ENCODE results near the gene TMEM186. TPM values are rescaled to one million over a fixed set of nuclear protein-coding genes. Genes with fewer than 3 reads are reported as not detected.
"Not testable (repeated sequence)": the region's sequence is repeated elsewhere in the genome, so short reads cannot be mapped to it uniquely, and the experiment has no call there.

The TMEM186 gene
- 16.9 and 19.0 TPM in 2 replicates for total RNA-seq

DNA sequence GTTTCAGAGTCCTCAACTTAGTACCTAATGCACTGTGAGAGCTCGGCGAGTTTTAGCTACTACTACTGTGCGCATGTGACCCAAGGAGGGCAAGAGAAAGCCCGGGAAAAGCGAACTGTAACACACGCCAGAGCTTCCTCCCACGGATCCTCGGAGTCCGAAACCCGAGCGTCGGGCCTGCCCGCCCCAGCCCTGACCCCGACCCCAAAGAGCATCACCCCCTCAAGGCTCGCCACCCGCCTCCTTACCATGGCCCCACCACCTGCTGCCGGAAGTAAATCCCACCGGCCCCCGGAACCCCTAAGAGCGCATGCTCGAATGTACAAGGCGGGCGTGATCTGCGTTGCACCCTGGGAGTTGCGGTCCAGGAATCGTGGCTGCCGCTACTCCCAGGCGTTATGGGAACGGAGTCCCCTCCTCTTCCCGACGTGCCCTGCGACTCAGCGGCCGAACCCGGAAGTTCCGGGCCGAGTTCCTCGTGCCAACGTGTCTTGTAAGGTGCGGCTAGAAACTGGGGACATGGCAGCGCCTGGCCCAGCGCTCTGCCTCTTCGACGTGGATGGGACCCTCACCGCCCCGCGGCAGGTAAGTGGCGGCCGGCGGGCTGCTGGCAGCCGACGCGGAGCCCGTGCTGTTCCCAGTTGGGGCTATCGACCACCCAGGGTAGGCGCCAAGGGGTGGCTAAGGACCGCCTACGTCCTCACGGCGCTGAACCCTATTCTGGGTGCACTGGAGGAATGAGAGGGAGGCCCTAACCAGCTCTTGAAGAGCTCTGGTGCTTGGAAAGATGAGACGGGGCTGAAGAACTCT lies at the start of gene TMEM186, which contains the start of gene PMM2:
TSS of gene TMEM186 (minus strand) at position 276 of the 810 bp plus-strand sequence. CDS start at position 251, 25 bp downstream.
TSS of gene PMM2 (plus strand) at position 476 of the 810 bp plus-strand sequence. CDS start at position 520, 44 bp downstream.
- Mint-ChIP-seq H3K27ac (peak within 1 kb of the TSS; percentile 82), H3K4me3 (peak within 1 kb of the TSS; percentile 96), H3K4me1 (ENCODE audit: low read depth) (peaks cover 42% of the 10 kb centered on the region), H3K27me3 (ENCODE audit: insufficient read depth) (no peaks in the 10 kb centered on the region), H3K9me3 (no peaks in the 10 kb centered on the region), H3K36me3 (ENCODE audit: low read depth) (peaks cover 22% of the 10 kb centered on the region)
- intact Hi-C loops (cut with micrococcal nuclease), result loop anchor here (1.0 to 10.0 kb wide), 12 partner anchors 19 to 1945 kb away; partner anchors contain the start of genes ABAT, HAPSTR1, METTL22 and NUBP1
- peak; percentile 95 for DNase-seq (ENCODE audit: low spot score)

DNA sequence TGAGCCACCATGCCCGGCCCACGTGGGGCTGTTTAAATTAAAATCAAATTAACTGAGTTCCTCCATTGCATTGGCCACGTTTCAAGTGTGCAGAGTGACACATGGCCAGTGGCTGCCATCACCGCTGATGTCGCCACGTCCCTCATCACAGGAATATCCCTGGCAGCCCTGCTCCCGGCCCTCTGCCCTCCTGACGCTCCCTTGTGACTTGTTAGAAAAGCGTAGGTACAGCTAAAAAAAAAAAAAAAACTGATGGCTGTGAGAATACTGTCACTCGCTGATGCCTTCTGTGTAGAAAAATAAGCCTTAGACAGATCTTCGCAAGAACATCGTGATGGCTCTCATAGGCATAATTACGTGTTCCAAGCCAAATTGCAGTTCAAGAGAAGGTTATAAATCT lies 49.7 kb upstream of the TMEM186 start:
- intact Hi-C loops (cut with micrococcal nuclease), result no loop called here
- peaks cover 19% of the 10 kb centered on the region for H3K36me3 Mint-ChIP-seq (ENCODE audit: low read depth)
- no peak overlapping the region for H3K27ac Mint-ChIP-seq
- H3K4me3 Mint-ChIP-seq, result no peak overlapping the region
- H3K4me1 Mint-ChIP-seq (ENCODE audit: low read depth), result peaks cover 18% of the 10 kb centered on the region
- DNase-seq (ENCODE audit: low spot score), result no peak
- H3K27me3 Mint-ChIP-seq (ENCODE audit: insufficient read depth), result no peaks in the 10 kb centered on the region
- H3K9me3 Mint-ChIP-seq, result no peaks in the 10 kb centered on the region

GRCh38 chr16:8846401-8846932 lies 49.0 kb upstream of the TMEM186 start:
- no peak overlapping the region for H3K4me3 Mint-ChIP-seq
- intact Hi-C loops (cut with micrococcal nuclease), result no loop called here
- peaks cover 17% of the 10 kb centered on the region for H3K4me1 Mint-ChIP-seq (ENCODE audit: low read depth)
- H3K36me3 Mint-ChIP-seq (ENCODE audit: low read depth), result peaks cover 16% of the 10 kb centered on the region
- no peak for DNase-seq (ENCODE audit: low spot score)
- no peak overlapping the region for H3K27ac Mint-ChIP-seq
- H3K9me3 Mint-ChIP-seq, result no peaks in the 10 kb centered on the region
- no peaks in the 10 kb centered on the region for H3K27me3 Mint-ChIP-seq (ENCODE audit: insufficient read depth)

- no peaks in the 10 kb centered on the region for H3K9me3 Mint-ChIP-seq
- no peak overlapping the region for H3K4me3 Mint-ChIP-seq
- no peak overlapping the region for H3K27ac Mint-ChIP-seq
- no peaks in the 10 kb centered on the region for H3K27me3 Mint-ChIP-seq (ENCODE audit: insufficient read depth)
- peaks cover 12% of the 10 kb centered on the region for H3K4me1 Mint-ChIP-seq (ENCODE audit: low read depth)
- intact Hi-C loops (cut with micrococcal nuclease), result no loop called here
- H3K36me3 Mint-ChIP-seq (ENCODE audit: low read depth), result peaks cover 13% of the 10 kb centered on the region
- DNase-seq (ENCODE audit: low spot score), result no peak
Measured at GRCh38 chr16:8845699-8846298, 48.4 kb upstream of the TMEM186 start.

DNA sequence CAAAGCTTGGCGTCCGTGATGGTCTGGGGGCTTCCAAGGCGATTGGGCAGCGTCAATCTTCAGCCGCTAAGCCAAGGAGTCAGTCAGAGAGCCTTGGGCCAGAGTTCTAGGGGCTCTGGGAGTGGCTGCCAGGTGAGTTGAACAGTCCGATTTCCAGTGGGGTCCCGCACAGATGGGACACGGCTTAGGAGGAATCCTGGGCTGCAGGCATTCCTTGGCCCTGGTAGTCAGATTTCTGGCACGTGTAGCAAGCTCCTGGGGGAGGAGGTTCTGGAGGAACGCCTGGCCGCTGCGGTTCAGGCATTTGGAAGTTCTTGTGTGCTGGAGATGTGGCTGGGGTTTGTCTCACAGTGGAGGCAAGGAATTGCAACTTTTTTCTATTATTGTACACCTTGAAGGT lies 45.9 kb upstream of the TMEM186 start:
- H3K27me3 Mint-ChIP-seq (ENCODE audit: insufficient read depth); H3K27ac Mint-ChIP-seq; DNase-seq (ENCODE audit: low spot score); H3K36me3 Mint-ChIP-seq (ENCODE audit: low read depth); H3K9me3 Mint-ChIP-seq; H3K4me3 Mint-ChIP-seq; H3K4me1 Mint-ChIP-seq (ENCODE audit: low read depth); intact Hi-C loops (cut with micrococcal nuclease): not testable (repeated sequence)

- DNase-seq (ENCODE audit: low spot score); H3K4me3 Mint-ChIP-seq; H3K9me3 Mint-ChIP-seq; H3K36me3 Mint-ChIP-seq (ENCODE audit: low read depth); H3K27me3 Mint-ChIP-seq (ENCODE audit: insufficient read depth); intact Hi-C loops (cut with micrococcal nuclease); H3K27ac Mint-ChIP-seq; H3K4me1 Mint-ChIP-seq (ENCODE audit: low read depth): not testable (repeated sequence)
Measured at GRCh38 chr16:8842016-8842415, 44.6 kb upstream of the TMEM186 start.

GRCh38 chr16:8837594-8837993 lies 40.2 kb upstream of the TMEM186 start:
- H3K9me3 Mint-ChIP-seq; intact Hi-C loops (cut with micrococcal nuclease); H3K4me3 Mint-ChIP-seq; H3K4me1 Mint-ChIP-seq (ENCODE audit: low read depth); H3K27ac Mint-ChIP-seq; H3K36me3 Mint-ChIP-seq (ENCODE audit: low read depth); DNase-seq (ENCODE audit: low spot score); H3K27me3 Mint-ChIP-seq (ENCODE audit: insufficient read depth): not testable (repeated sequence)

GRCh38 chr16:8836797-8837196 lies 39.4 kb upstream of the TMEM186 start:
- DNase-seq (ENCODE audit: low spot score); H3K36me3 Mint-ChIP-seq (ENCODE audit: low read depth); H3K9me3 Mint-ChIP-seq; intact Hi-C loops (cut with micrococcal nuclease); H3K4me1 Mint-ChIP-seq (ENCODE audit: low read depth); H3K27ac Mint-ChIP-seq; H3K4me3 Mint-ChIP-seq; H3K27me3 Mint-ChIP-seq (ENCODE audit: insufficient read depth): not testable (repeated sequence)

DNA sequence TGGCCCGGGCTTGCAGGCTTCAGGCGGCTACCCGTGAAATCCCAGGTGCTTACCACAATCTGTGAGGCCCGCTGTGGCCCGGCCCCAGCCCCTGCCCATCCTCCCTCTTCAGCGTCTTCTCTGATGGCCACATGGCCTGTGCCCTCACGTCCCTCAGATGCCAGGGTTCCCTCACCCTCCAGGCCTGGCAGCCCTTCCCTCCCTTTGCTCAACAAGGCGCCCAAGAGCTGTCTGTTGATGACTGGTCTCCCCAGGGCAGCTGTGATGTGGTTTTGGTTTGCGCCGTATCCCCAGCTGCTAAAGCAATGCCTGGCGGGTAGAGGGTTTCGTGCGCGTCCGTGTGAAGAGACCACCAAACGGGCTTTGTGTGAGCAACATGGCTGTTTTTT lies 35.3 kb upstream of the TMEM186 start:
- Mint-ChIP-seq H3K9me3 (no peaks in the 10 kb centered on the region), H3K4me1 (ENCODE audit: low read depth) (no peaks in the 10 kb centered on the region), H3K27me3 (ENCODE audit: insufficient read depth) (no peaks in the 10 kb centered on the region), H3K27ac (no peak overlapping the region), H3K4me3 (no peak overlapping the region), H3K36me3 (ENCODE audit: low read depth) (peaks cover 30% of the 10 kb centered on the region)
- intact Hi-C loops (cut with micrococcal nuclease), result no loop called here
- DNase-seq (ENCODE audit: low spot score), result no peak

DNA sequence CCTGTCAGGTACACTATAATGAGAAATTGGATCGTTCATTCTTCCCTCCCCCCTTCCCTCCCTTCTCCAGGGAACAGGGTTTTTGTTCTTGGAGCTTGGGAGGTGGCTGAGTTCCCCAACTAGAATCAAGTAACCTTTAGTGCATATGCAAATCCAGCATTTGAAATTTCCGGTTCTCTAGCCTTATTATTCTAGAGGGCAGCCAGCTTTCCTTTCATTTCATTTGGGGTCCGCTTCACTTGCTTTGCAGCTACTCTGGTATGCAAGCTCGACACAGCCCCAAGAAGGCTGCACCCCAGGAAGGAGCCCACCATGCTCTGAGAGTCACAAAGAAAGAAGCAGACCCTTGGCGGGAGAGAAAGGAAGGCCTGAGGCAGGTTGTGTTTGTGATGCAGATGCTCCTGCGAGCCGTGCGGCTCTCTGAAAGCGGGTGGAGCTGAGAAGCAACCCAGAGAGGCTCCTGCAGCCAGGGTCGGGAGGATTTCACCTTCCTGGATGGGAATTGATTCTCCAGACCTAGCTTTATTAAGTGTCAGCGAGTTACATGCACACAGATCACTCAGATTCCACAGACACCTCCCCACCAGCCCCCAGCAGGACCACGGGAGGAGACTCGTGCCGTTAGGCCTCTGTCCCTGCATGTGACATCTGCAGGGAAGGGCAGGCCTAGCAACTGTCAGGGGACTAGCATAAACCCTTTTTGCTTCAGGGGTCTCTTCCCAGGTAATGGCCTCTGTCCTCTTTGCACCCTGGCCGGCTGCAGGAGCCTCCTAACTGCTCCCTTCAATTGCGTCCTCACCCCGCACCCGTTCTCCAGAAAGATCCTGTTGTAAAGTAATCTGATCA lies 34.7 kb upstream of the TMEM186 start:
- Mint-ChIP-seq H3K27me3 (ENCODE audit: insufficient read depth) (no peaks in the 10 kb centered on the region), H3K4me3 (no peak overlapping the region), H3K27ac (no peak overlapping the region), H3K4me1 (ENCODE audit: low read depth) (no peaks in the 10 kb centered on the region), H3K9me3 (no peaks in the 10 kb centered on the region), H3K36me3 (ENCODE audit: low read depth) (peaks cover 30% of the 10 kb centered on the region)
- DNase-seq (ENCODE audit: low spot score), result no peak
- intact Hi-C loops (cut with micrococcal nuclease), result no loop called here

DNA sequence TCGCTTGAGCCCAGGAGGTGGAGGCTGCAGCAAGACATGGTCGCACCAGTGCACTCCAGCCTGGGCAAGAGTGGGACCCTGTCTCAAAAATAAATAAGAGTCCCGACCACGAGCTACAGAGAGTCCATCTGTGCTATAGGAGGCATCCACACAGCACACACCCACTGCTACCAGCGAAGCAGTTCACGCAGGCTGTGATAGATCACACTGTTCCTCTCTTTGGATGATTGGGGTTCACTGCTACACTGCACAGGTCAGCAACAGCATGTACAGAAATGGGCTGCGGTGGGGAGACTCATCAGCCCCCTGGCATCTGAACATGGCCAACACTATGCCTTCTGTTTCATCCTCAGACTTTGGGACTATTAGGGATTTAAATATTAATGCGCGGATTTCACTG lies 34.0 kb upstream of the TMEM186 start:
- no peak for DNase-seq (ENCODE audit: low spot score)

DNA sequence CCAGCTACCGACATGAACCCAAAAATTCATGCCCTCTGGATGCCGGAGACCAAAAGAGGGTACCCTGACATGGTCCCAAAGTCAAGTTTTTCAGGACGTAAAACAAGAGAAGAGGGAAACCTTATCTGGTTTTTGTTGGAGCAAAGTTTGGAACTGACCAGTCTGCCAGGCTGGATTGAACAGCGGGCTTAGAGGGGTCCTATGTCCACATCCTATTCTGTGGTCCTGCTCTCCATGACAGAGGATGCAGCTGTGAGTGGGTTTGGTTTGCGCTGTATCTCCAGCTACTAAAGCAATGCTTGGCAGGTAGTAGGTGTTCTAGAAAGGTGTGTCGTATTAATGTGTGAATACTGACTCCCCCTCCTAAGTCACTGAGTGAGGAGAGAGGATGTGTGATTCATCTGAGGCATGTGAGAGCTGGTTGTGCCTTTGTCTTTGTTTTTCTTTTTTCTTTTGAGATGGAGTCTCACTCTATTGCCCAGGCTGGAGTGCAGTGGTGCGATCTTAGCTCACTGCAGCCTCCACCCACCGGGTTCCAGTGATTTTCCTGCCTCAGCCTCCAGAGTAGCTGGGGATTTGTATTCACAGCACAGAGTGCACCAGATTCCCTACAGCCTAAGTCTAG lies 31.2 kb upstream of the TMEM186 start:
- intact Hi-C loops (cut with micrococcal nuclease), result no loop called here
- H3K27me3 Mint-ChIP-seq (ENCODE audit: insufficient read depth), result no peaks in the 10 kb centered on the region
- DNase-seq (ENCODE audit: low spot score), result no peak
- H3K9me3 Mint-ChIP-seq, result no peaks in the 10 kb centered on the region
- H3K4me1 Mint-ChIP-seq (ENCODE audit: low read depth), result no peaks in the 10 kb centered on the region
- H3K4me3 Mint-ChIP-seq, result no peak overlapping the region
- H3K27ac Mint-ChIP-seq, result no peak overlapping the region
- peaks cover 36% of the 10 kb centered on the region for H3K36me3 Mint-ChIP-seq (ENCODE audit: low read depth)

More for the DNA sequence above, 34.0 kb upstream of the TMEM186 start:
- Mint-ChIP-seq H3K36me3 (ENCODE audit: low read depth) (peaks cover 33% of the 10 kb centered on the region), H3K27me3 (ENCODE audit: insufficient read depth) (no peaks in the 10 kb centered on the region), H3K4me1 (ENCODE audit: low read depth) (no peaks in the 10 kb centered on the region), H3K27ac (no peak overlapping the region), H3K9me3 (no peaks in the 10 kb centered on the region), H3K4me3 (no peak overlapping the region)
- intact Hi-C loops (cut with micrococcal nuclease), result no loop called here
